Liver (tissue), 3 donors: ENCODE results near the gene ZNF410.

Experiments
- CTCF ChIP-seq: fragments of 150-350 bp; IDR thresholded peaks from 2 replicates; pipeline ENCODE4 v1.5.1; 2017; ENCODE audit warnings: improper control_type of control experiment, low read depth, low read length; ENCODE audit not compliant: missing input control
- GABPA ChIP-seq, 2 donors: IDR thresholded peaks in 1 of 2; conservative IDR thresholded peaks in 1 of 2; 2 replicates each; pipeline ENCODE4 v1.6.1; 2016; ENCODE audit warnings: antibody characterized with exemption in 2 of 2, mild to moderate bottlenecking in 1 of 2, moderate library complexity in 1 of 2
- RAD21 ChIP-seq, 2 donors: IDR thresholded peaks; 2 replicates each; pipeline ENCODE4 v1.6.1; 2016; ENCODE audit warnings: antibody characterized with exemption in 2 of 2, mild to moderate bottlenecking in 2 of 2
- RXRA ChIP-seq, 2 donors: IDR thresholded peaks; 2 replicates each; pipeline ENCODE4 v1.6.1; 2017 to 2018; ENCODE audit warnings: antibody characterized with exemption in 2 of 2, mild to moderate bottlenecking in 1 of 2
- SP1 ChIP-seq: IDR thresholded peaks from 2 replicates; pipeline ENCODE4 v1.6.1; 2018; ENCODE audit warnings: antibody characterized with exemption, mild to moderate bottlenecking
- TAF1 ChIP-seq: conservative IDR thresholded peaks from 2 replicates; pipeline ENCODE4 v1.6.1; 2016; ENCODE audit warnings: antibody characterized with exemption, mild to moderate bottlenecking
- TF ChIP-seq, protein P1 (sequence below): IDR thresholded peaks from 2 replicates; pipeline ENCODE4 v1.6.1; 2016; ENCODE audit warnings: antibody characterized with exemption
- donor health status: healthy.
- donor health status: healthy.

GRCh38 chr14:73851567-73852382, 34.9 kb upstream of the ZNF410 start, which contains the start of gene PTGR2:
- TF ChIP-seq CTCF (peak; percentile 3), SP1 (peak; percentile 91), TAF1 (peak; percentile 11), RXRA (IDR thresholded peaks at IDR 0.05) (peak; percentile 79 to 80), GABPA (IDR thresholded peaks at IDR 0.05 in 1 of 2, conservative IDR thresholded peaks at IDR 0.05 in 1 of 2) (peak; percentile 36 to 83), RAD21 (IDR thresholded peaks at IDR 0.05) (peak; percentile 44 to 60)
- TF ChIP-seq, protein P1, sequence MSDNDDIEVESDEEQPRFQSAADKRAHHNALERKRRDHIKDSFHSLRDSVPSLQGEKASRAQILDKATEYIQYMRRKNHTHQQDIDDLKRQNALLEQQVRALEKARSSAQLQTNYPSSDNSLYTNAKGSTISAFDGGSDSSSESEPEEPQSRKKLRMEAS = peak; percentile 97
